HG03565 (cell line): ENCODE data around the gene EFL1.

Experiments used
- ATAC-seq: cut with Tn5 transposase; IDR thresholded peaks from one replicate; pipeline ENCODE4 v1.9.1; 2021; ENCODE audit warnings: mild to moderate bottlenecking, moderate library complexity; ENCODE audit not compliant: unreplicated experiment

EFL1 gene

GRCh38 chr15:82128401-82129148 lies 134.0 kb downstream of the EFL1 start:
- ATAC-seq = peak; percentile 51

DNA sequence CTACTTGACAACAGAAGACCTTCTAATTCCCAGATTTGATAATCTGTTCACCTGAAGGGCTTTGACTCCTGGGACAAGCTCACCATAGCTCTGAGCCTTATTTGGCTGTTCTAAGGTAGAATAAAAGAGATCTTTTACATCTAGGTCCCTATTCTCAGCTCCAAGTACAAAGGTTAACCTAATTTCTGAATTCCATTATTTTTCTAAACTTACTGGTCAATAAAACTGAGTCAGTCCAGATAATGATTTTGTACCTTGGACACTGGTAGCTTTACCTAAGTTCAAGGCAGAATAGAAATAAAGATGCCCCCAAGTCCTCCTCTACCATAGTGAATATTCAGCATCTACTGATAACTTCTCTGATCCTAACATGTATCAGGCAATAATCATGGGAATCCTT lies 135.0 kb downstream of the EFL1 start:
- ATAC-seq = no peak

- ATAC-seq = no peak
These were observed 136.2 kb downstream of the EFL1 start for GRCh38 chr15:82126346-82126745.

GRCh38 chr15:82124331-82125263 lies 137.9 kb downstream of the EFL1 start:
- no peak for ATAC-seq

GRCh38 chr15:82122746-82123400 lies 139.7 kb downstream of the EFL1 start:
- ATAC-seq = no peak

- ATAC-seq = no peak
These were observed 144.5 kb downstream of the EFL1 start for GRCh38 chr15:82118040-82118439.

- ATAC-seq = no peak
These were observed 145.2 kb downstream of the EFL1 start for GRCh38 chr15:82117296-82117695.

- no peak for ATAC-seq
These were observed 147.9 kb downstream of the EFL1 start for GRCh38 chr15:82114660-82115059.

DNA sequence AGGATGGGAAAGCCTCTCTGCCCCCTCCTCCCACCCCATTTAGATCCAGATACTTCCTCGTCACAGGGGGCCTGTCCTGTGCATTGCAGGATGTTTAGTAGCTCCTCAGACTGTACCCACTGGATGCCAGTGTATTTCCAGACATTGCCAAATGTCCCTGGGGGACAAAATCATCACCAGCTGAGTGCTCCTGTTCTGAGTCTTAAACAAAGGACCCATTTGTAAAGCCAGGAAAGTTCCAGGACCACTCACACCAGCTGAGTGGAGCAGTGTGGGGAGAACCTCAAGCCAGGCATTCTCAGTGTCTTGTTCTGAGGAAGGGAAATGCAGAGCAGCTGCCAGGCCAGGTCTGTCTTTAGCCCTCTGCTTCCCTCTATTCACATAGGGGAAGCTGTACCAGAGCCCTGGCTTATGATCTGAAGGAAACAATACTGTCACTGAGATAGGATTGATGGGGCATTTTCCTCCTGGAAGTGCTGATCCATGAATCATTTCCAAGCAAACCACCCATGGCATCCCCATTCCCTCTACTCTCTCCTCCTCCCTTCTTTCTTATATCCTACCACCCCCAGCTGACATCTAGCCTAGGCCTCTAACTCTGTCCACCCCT lies 149.3 kb downstream of the EFL1 start:
- no peak for ATAC-seq

GRCh38 chr15:82111918-82112317 lies 150.6 kb downstream of the EFL1 start:
- ATAC-seq = no peak

GRCh38 chr15:82110144-82110543 lies 152.4 kb downstream of the EFL1 start:
- no peak for ATAC-seq

DNA sequence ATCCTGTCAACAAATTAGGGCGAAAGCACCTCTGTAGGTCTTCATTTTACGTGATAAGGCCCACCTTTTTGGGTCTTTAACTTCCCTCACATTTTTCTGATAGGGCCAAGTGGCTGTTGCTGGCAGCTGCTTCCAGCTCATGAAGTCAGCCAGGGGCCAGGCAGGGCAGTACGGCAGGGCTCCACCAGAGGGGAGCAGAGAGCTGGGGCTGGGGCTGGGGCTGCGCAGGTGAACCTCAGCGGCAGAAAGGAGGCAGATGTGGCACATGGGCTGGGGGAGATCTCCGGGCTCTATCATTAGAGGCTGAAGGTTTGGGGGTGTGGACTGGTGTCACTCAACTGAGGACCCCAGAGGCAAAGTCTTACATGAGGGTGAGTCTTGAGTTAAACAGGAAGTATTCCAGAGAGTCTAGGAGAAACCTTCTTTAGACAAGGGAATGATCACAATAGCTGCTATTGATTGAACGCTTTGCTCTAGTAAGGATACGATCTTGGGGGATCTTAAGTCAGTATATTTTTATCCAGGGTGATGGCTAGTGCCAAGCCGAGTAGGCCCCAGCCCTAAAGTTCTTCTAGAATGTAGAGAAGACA lies 153.9 kb downstream of the EFL1 start:
- peak; percentile 79 for ATAC-seq

- ATAC-seq = no peak
These were observed 155.9 kb downstream of the EFL1 start for GRCh38 chr15:82106679-82107078.

GRCh38 chr15:82105451-82106215 lies 156.9 kb downstream of the EFL1 start:
- ATAC-seq = no peak

DNA sequence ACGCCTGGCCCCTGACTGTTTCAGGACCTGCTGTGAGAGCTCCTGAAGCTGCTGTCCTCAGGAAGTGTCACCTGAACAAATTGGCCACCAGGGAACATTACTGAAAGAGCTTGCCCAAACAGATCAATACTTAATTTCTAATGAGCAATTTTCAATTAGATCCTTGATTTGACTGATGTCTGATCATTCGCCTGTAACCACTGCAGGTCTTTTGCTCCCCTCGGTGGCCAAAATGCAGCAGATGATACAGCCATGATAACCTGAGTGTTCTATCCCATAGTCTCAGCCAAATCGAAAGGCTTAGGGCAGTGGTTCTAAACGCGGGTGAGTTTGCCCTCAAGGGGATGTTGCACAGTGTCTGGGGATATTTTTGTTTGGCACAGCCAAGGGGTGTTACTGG lies 159.1 kb downstream of the EFL1 start:
- ATAC-seq = no peak

DNA sequence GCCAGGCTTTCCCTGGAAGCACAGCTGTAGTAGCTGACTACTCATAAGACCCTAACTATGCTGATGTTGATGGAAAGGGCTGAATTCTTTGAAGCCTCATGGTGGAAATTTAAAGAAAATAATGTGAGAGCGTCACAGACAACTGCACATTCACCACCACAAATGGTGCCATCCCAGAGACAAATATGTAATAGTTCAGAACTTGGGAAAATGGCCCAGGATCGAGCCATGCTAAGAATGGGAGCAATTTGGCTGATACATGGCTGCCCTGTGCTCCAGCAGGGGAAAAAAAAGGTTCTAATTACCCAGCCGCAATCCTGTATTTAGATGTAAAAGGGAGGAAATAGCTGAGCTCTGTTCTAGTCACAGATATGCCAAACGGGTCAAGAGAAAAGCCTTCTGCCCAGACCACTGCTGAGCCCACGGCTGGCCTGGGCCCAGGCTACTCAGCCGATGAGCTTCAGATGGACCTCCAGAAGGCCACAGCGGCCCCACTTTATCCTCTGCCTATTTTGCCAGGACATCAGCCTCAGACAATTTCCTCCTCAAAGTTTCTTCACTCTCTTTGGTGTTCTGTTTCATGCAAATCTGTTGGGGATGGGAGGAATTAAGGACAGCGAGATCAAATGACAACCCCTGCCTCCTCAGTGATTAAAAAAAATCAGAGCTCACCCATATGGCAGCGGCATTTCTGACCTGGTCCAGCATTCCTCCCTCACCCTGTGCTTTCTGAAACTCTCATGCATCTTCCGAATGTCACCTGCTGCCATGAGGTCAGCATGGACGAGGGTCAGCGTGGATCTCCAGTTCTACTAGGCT lies 162.2 kb downstream of the EFL1 start:
- ATAC-seq = no peak

GRCh38 chr15:82098674-82099073 lies 163.9 kb downstream of the EFL1 start:
- ATAC-seq = no peak

GRCh38 chr15:82095803-82096202 lies 166.7 kb downstream of the EFL1 start:
- no peak for ATAC-seq

GRCh38 chr15:82093774-82094211 lies 168.7 kb downstream of the EFL1 start:
- ATAC-seq = no peak
